GM10266 (cell line): ENCODE measurements around the gene CYB5D1.
A peak's percentile ranks its signal among the peaks of the same experiment; 100 is the strongest.
"Not testable (repeated sequence)": the region's sequence is repeated elsewhere in the genome, so short reads cannot be mapped to it uniquely, and the experiment has no call there.

Experiments
- DNase-seq: peaks from one replicate; pipeline ENCODE4 v3.0.0; 2012; ENCODE audit errors: extremely low spot score
- TF ChIP-seq, protein P1 (sequence below): IDR thresholded peaks from 2 replicates; pipeline ENCODE4 v1.5.1; 2012; ENCODE audit warnings: mild to moderate bottlenecking, low read depth; ENCODE audit not compliant: control insufficient read depth, insufficient read depth; ENCODE audit errors: missing control alignments

Gene CYB5D1

DNA sequence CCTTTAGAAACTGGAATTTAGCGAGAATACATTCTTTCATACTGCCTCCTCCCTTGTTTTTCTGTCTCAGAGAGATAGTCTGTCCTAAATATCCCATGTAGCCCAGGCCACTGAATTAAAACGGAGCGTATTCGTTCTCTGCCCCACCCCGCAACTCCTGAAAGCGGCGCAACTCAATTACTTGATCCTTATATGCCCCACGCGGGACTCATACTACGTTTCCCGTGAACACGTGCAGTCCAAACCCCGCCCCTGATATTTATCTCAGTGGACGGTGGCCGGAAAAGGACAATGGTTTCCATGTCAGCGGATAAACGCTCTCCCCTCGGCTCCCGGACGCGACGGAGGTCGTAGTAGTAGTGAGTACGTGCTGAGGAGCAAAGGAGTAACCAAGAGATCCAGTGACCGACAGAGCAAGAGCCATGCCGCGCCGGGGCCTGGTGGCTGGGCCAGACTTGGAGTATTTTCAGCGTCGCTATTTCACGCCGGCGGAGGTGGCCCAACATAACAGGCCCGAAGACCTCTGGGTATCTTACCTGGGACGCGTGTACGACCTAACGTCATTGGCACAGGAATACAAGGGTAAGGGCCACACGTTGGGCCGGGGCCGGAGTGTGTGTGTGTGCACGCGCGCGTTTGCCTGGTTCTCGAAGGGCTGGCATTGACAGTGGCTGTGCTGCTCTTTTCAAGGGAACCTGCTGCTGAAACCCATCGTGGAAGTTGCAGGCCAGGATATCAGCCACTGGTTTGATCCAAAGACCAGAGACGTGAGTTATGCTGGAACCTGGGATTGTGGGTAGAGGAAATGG lies at the start of gene CYB5D1:
TSS of gene CYB5D1 (plus strand) at position 291 of the 809 bp plus-strand sequence. CDS start at position 423, 132 bp downstream.
- DNase-seq, result peak; percentile 73
- TF ChIP-seq, protein P1, sequence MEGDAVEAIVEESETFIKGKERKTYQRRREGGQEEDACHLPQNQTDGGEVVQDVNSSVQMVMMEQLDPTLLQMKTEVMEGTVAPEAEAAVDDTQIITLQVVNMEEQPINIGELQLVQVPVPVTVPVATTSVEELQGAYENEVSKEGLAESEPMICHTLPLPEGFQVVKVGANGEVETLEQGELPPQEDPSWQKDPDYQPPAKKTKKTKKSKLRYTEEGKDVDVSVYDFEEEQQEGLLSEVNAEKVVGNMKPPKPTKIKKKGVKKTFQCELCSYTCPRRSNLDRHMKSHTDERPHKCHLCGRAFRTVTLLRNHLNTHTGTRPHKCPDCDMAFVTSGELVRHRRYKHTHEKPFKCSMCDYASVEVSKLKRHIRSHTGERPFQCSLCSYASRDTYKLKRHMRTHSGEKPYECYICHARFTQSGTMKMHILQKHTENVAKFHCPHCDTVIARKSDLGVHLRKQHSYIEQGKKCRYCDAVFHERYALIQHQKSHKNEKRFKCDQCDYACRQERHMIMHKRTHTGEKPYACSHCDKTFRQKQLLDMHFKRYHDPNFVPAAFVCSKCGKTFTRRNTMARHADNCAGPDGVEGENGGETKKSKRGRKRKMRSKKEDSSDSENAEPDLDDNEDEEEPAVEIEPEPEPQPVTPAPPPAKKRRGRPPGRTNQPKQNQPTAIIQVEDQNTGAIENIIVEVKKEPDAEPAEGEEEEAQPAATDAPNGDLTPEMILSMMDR, result no peak

DNA sequence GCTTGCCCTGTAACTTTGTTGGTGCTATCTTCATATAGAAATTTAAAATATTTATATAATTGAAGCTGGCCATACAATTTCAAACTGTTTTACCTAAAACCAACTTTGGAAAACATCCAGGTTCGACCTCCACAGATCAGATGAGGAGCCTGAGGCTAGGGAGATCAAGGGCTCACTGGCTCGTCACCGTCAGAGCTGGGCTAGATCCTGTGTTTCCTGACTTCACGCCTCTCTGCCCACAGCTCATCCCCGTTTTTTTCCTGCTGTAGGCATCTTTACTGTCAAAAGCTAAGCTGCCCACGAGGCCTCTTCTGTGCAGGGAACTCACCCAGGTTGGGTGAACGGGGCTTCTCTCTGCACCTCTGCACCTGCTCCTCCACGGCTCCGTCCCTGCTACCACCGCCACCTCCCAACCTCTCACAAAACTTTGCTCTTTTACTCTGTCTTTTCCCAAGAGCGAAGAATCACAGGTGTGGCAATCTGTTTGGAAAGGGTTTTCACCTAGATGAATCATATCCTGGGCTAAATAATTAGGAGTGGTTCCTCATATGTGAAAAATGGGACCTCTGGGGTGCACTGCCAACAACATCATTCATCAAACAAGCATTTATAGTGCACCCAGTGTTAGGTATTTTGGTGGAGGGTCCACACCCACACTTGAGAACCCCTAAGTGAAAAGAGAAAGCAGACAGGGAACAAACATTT lies 48.6 kb upstream of the CYB5D1 start:
- DNase-seq, result no peak
- TF ChIP-seq, protein P1, result no peak

DNA sequence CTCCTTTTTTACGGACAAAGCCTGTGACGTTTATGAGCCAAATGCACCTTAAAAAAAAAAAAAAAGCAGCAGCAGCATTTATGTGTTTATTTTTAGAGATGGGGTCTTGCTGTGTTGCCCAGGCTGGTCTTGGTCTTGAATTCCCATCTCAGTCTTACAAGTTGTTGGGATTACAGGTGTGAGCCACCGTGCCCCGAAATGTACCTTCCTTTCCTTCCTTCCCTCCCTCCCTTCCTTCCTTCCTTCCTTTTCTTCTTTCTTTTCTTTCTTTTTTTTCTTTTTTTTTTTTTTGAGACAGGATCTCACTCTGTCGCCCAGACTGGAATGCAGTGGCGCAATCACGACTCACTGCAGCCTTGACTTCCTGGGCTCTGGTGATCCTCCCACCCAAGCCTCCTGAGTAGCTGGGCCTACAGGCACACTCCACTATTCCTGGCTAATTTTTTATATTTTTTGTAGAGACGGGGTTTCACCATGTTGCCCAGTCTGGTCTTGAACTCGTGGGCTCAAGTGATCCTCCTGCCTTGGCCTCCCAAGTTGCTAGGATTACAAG lies 47.9 kb upstream of the CYB5D1 start:
- DNase-seq, result not testable (repeated sequence)

- TF ChIP-seq, protein P1, result no peak
- DNase-seq, result no peak
These were observed 46.6 kb upstream of the CYB5D1 start for GRCh38 chr17:7811251-7811650.

DNA sequence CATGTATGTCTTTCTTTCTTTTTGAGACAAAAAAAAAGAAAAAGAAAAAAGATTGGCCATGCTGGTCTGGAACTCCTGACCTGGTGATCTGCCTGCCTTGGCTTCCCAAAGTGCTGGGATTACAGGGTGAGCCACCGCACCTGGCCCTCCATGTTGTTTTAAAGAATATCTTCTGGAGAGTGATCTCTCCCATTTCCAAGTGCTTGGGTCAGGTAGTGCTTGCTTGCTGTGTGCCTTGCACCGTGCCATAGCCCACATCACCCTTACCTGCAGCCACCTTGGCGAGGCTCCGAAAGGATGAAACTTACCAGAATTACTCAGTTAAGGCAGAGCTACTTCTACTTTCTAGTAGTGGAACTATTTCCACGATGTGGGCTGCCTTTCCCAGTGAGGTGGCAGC lies 42.8 kb upstream of the CYB5D1 start:
- TF ChIP-seq, protein P1, result no peak
- DNase-seq, result no peak

DNA sequence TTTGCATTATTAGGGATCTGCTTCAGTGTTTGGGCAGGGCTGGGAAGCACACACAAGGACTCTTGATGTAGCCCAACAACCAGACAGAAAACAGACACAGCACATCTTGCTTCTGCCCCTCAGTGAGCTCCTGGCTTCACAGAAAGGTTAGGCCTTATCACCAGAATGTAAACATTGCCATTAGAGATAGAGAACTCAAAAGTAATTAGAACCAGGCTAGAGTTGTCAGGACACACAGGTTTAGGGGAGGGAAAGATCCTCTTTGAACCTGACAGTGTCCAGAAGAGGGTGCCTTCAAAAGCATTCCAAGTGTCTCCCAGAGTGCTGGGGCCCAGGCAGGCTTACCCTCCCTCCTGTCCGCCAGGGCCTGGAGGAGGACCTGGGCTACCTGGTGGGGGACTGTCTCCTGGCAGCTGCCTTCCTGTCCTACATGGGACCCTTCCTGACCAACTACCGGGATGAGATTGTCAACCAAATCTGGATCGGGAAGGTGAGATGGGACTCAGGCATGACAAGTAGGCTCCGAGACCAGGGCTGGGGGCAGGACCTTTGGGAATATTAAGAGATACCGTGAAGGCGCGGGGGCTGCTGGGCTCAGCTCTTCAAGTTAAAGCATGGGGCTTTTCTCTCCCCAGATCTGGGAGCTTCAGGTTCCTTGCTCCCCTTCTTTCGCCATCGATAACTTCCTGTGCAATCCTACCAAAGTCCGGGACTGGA lies 40.7 kb upstream of the CYB5D1 start:
- DNase-seq, result no peak
- TF ChIP-seq, protein P1, result no peak

DNA sequence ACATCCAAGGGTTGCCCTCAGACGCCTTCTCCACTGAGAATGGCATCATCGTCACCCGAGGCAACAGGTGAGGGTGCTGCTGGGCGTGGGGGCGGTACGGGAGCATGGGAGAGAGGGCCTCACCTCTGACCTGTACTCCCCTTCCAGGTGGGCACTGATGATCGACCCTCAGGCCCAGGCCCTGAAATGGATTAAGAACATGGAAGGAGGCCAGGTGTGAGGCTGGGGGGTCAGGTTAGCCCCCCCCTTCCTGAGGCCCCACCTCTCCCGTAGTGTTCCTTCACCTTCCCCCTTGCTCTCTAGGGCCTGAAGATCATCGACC lies 40.2 kb upstream of the CYB5D1 start:
- TF ChIP-seq, protein P1, result no peak
- no peak for DNase-seq
